Astrocyte of the spinal cord (primary cell): ENCODE data around the gene ZNF292.
"Not testable (repeated sequence)": the region's sequence is repeated elsewhere in the genome, so short reads cannot be mapped to it uniquely, and the experiment has no call there.

Experiments
- DNase-seq: peaks from one replicate; pipeline ENCODE4 v3.0.0; 2011; ENCODE audit warnings: low read depth, low spot score
- H3K4me3 ChIP-seq: 2 replicates; pipeline ENCODE4 v1.5.1; 2011; ENCODE audit warnings: low read depth, mild to moderate bottlenecking, low read length, moderate library complexity
- in situ Hi-C: cut with HindIII; loops from 2 replicates; pipeline ENCODE4 v1.10.0; 2017; ENCODE audit warnings: low sequenced_read_pairs
- TF ChIP-seq, protein P1 (sequence below): IDR thresholded peaks from 2 replicates; pipeline ENCODE4 v1.5.1; 2012; ENCODE audit warnings: low read depth, mild to moderate bottlenecking, low read length, inconsistent platforms

The ZNF292 gene

DNA sequence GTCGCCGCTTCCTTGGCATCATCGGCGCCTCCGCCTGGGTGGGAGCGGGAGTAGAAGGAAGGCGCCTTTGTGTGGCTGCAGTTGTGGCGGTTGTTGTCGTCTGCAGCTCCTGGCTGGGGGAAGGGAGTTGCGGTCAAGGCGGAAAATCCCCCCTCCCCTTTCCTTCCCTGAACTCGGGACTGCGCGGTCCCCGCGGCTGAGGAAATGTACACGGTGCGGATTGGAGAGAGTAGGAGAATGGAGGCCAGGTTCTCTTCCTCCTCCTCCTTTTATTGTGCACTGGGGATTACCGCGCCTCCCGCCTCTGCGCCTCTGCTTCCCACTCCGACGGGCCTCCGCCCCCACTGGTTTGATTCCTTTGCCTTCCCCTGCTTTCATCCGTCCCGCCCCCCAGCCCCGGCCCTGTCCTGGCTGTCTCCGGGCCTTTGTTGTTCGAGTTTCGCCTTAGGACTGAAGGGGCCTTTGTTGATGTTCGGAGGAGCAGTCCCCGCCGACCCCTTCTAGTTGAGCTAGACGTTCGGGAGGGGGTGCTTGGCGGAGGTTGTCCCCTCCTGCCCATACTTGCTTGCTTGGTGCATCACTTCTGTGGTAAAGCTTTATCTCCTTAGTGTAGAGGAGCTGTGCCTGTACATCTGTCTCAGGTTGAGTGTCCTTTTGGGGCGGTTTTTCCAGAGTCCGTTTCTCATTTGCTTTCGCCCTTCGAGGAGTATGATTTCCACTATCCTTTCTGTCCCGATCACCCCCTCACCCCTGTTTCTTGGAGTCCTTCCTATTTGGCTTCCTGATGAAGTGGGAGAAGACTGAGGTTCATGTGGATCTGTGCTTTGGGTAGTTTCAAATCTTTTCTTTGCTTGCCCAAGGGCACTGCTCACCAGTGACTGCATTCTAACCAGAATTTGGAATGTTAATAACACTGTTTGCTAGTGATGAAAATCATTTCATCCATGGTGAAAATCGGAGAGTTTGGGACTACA lies 764 bp downstream of the ZNF292 start:
- DNase-seq: peak; percentile 46
- in situ Hi-C loops: no loop called here
- H3K4me3 ChIP-seq: peak overlapping the region; percentile 92
- TF ChIP-seq, protein P1, sequence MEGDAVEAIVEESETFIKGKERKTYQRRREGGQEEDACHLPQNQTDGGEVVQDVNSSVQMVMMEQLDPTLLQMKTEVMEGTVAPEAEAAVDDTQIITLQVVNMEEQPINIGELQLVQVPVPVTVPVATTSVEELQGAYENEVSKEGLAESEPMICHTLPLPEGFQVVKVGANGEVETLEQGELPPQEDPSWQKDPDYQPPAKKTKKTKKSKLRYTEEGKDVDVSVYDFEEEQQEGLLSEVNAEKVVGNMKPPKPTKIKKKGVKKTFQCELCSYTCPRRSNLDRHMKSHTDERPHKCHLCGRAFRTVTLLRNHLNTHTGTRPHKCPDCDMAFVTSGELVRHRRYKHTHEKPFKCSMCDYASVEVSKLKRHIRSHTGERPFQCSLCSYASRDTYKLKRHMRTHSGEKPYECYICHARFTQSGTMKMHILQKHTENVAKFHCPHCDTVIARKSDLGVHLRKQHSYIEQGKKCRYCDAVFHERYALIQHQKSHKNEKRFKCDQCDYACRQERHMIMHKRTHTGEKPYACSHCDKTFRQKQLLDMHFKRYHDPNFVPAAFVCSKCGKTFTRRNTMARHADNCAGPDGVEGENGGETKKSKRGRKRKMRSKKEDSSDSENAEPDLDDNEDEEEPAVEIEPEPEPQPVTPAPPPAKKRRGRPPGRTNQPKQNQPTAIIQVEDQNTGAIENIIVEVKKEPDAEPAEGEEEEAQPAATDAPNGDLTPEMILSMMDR: no peak

- in situ Hi-C loops, DNase-seq, H3K4me3 ChIP-seq: not testable (repeated sequence)
Observed at GRCh38 chr6:87157596-87157995, 2.2 kb downstream of the ZNF292 start.

GRCh38 chr6:87161299-87161698 lies 5.9 kb downstream of the ZNF292 start:
- no peak for DNase-seq
- H3K4me3 ChIP-seq: no peak overlapping the region
- TF ChIP-seq, protein P1: no peak
- in situ Hi-C loops: no loop called here

GRCh38 chr6:87164004-87164403 lies 8.6 kb downstream of the ZNF292 start:
- no peak for DNase-seq
- in situ Hi-C loops: no loop called here
- H3K4me3 ChIP-seq: no peak overlapping the region
- TF ChIP-seq, protein P1: no peak

DNA sequence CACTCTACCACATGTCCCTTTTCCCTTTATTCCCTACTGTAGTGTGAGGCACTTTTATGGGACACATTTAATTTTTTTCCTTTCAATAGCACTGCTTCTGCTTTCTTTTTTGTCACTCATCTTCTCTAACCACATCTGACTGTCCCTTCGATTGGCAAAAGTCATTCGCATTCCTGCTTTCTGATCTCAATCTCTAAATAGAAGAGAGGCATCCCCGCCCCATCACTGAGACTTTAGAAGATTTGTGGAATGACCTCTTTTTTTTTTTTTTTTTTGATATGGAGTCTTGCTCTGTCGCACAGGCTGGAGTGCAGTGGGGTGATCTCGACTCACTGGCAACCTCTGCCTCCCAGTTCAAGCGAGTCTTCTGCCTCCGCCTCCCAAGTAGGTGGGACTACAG lies 9.1 kb downstream of the ZNF292 start:
- H3K4me3 ChIP-seq: no peak overlapping the region
- in situ Hi-C loops: no loop called here
- TF ChIP-seq, protein P1: no peak
- DNase-seq: no peak

DNA sequence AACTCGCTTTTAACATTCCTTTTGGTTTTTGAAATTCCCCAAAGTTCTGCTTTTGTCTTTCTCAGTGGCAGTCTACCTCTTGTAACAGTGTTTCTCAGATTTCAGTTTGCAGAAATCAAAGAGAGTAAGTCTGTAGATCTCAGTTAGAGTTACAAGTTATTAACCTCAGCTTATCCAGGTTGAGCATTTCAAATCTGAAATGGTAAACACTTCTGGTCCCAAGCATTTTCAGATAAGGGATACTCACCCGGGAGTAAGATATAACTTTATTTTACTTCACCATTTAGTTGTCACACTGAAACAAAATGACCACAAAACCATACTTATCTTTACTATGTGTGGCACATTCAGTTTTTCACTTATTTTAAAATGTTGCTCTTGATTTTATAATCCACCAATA lies 9.8 kb downstream of the ZNF292 start:
- DNase-seq: no peak
- in situ Hi-C loops: no loop called here
- no peak overlapping the region for H3K4me3 ChIP-seq
- TF ChIP-seq, protein P1: no peak

GRCh38 chr6:87171938-87172633 lies 16.7 kb downstream of the ZNF292 start:
- H3K4me3 ChIP-seq: no peak overlapping the region
- in situ Hi-C loops: no loop called here
- TF ChIP-seq, protein P1: no peak
- DNase-seq: no peak
